ENCODE measurements around the gene OBSCN. TPM values are rescaled to one million over a fixed set of nuclear protein-coding genes. Genes with fewer than 3 reads are reported as not detected.

OBSCN gene
- total RNA-seq, 2 donors from 2014 or later: 14.5 to 34.9 TPM

- 82 to 87% methylated on average over 8 to 18 of the region's 18 CpGs for WGBS, 2 donors
- DNase-seq: peak in 3 of 4 donors; percentile 5 to 10 (median 6)
- intact Hi-C loops (cut with DNase I): no loop called here
Observed at GRCh38 chr1:228336308-228337030, 128.6 kb downstream of the OBSCN start.

GRCh38 chr1:228337031-228337564 is 129.3 kb downstream of the OBSCN start:
- WGBS, 2 donors: 81 to 91% methylated on average over 7 to 14 of the region's 15 CpGs

More at GRCh38 chr1:228336308-228337030, 128.6 kb downstream of the OBSCN start:
- H3K27ac ChIP-seq: no peak overlapping the region
- no peaks in the 10 kb centered on the region for H3K9me3 ChIP-seq
- TF ChIP-seq CTCF (IDR thresholded peaks at IDR 0.05): no peak
- TF ChIP-seq POLR2A (IDR thresholded peaks at IDR 0.05): no peak
- no peaks in the 10 kb centered on the region for H3K4me1 ChIP-seq
- no peak overlapping the region for H3K4me3 ChIP-seq
- no peak for ATAC-seq
- H3K27me3 ChIP-seq: no peaks in the 10 kb centered on the region
- no peaks in the 10 kb centered on the region for H3K36me3 ChIP-seq (replicated peaks in 1 of 2; ENCODE audit: insufficient read depth in 1 of 2, low read depth in 2 of 2)

GRCh38 chr1:228337711-228338520 is 130.1 kb downstream of the OBSCN start:
- peak in 3 of 4 donors; percentile 4 to 7 (median 5) for DNase-seq
- Histone ChIP-seq H3K4me3 (no peak overlapping the region), H3K9me3 (no peaks in the 10 kb centered on the region), H3K4me1 (no peaks in the 10 kb centered on the region), H3K27ac (no peak overlapping the region), H3K27me3 (no peaks in the 10 kb centered on the region), H3K36me3 (replicated peaks in 1 of 2; ENCODE audit: insufficient read depth in 1 of 2, low read depth in 2 of 2) (no peaks in the 10 kb centered on the region)
- intact Hi-C loops (cut with DNase I): no loop called here
- ATAC-seq: no peak
- TF ChIP-seq POLR2A (IDR thresholded peaks at IDR 0.05) (no peak), CTCF (IDR thresholded peaks at IDR 0.05) (no peak)
- WGBS, 2 donors: 86 to 95% methylated on average over 16 to 24 of the region's 26 CpGs

More at GRCh38 chr1:228337031-228337564, 129.3 kb downstream of the OBSCN start:
- intact Hi-C loops (cut with DNase I): no loop called here
- no peak for ATAC-seq
- Histone ChIP-seq H3K36me3 (replicated peaks in 1 of 2; ENCODE audit: insufficient read depth in 1 of 2, low read depth in 2 of 2) (no peaks in the 10 kb centered on the region), H3K4me3 (no peak overlapping the region), H3K27me3 (no peaks in the 10 kb centered on the region), H3K27ac (no peak overlapping the region), H3K9me3 (no peaks in the 10 kb centered on the region), H3K4me1 (no peaks in the 10 kb centered on the region)
- peak in 3 of 4 donors; percentile 3 to 6 (median 4) for DNase-seq
- TF ChIP-seq POLR2A (IDR thresholded peaks at IDR 0.05): no peak
- TF ChIP-seq CTCF (IDR thresholded peaks at IDR 0.05): no peak

- no peaks in the 10 kb centered on the region for H3K9me3 ChIP-seq
- ATAC-seq (no peak), DNase-seq (peak in 3 of 4 donors; percentile 3 to 7 (median 6))
- WGBS, 2 donors: 86 to 89% methylated on average over 4 to 21 of the region's 21 CpGs
- intact Hi-C loops (cut with DNase I): no loop called here
- no peak overlapping the region for H3K4me3 ChIP-seq
- H3K4me1 ChIP-seq: no peaks in the 10 kb centered on the region
- H3K36me3 ChIP-seq (replicated peaks in 1 of 2; ENCODE audit: insufficient read depth in 1 of 2, low read depth in 2 of 2): no peaks in the 10 kb centered on the region
- no peaks in the 10 kb centered on the region for H3K27me3 ChIP-seq
- TF ChIP-seq CTCF (IDR thresholded peaks at IDR 0.05) (no peak), POLR2A (IDR thresholded peaks at IDR 0.05) (no peak)
- H3K27ac ChIP-seq: no peak overlapping the region
Observed at GRCh38 chr1:228338521-228339051, 130.7 kb downstream of the OBSCN start.
